ENCODE data around the gene USP37. TPM values are rescaled to one million over a fixed set of nuclear protein-coding genes. Genes with fewer than 3 reads are reported as not detected.

Gene USP37
- polyA plus RNA-seq, 3 donors = 2.7 to 4.9 (median 2.7) TPM

- no peak for TF ChIP-seq CTCF (IDR thresholded peaks at IDR 0.05)
- Histone ChIP-seq H3K27ac (ENCODE audit: low read depth in 1 of 2, low read length in 2 of 2) (no peak overlapping the region), H3K9ac (ENCODE audit: insufficient read depth, low read length, poor library complexity, severe bottlenecking) (no peak overlapping the region), H3K27me3 (ENCODE audit: control insufficient read depth in 2 of 2, insufficient read depth in 2 of 2, low read length in 2 of 2) (no peaks in the 10 kb centered on the region), H3K79me2 (ENCODE audit: insufficient read depth, low read length) (no peaks in the 10 kb centered on the region), H4K20me1 (ENCODE audit: insufficient read depth, low read length) (no peaks in the 10 kb centered on the region), H3K4me2 (replicated peaks; ENCODE audit: extremely low read depth, low read length, poor library complexity, severe bottlenecking) (no peak overlapping the region), H3K4me1 (ENCODE audit: control insufficient read depth in 1 of 2, insufficient read depth in 2 of 2, low read length in 2 of 2) (no peaks in the 10 kb centered on the region), H2AFZ (ENCODE audit: insufficient read depth, low read depth, low read length, poor library complexity, severe bottlenecking) (no peak overlapping the region), H3K4me3 (replicated peaks in 1 of 3; ENCODE audit: low read depth in 2 of 3, low read length in 3 of 3) (no peak overlapping the region), H3K36me3 (replicated peaks in 1 of 2; ENCODE audit: control insufficient read depth in 1 of 2, insufficient read depth in 2 of 2, low read length in 2 of 2) (peaks cover 23 to 82% of the 10 kb centered on the region in 2 donors), H3K9me3 (replicated peaks in 1 of 2; ENCODE audit: control insufficient read depth in 1 of 2, insufficient read depth in 1 of 2, low read length in 2 of 2) (peaks cover 6 to 12% of the 10 kb centered on the region in 2 donors)
- DNase-seq = no peak
- Mint-ChIP-seq H3K9me3 (peaks cover 4 to 15% (median 8%) of the 10 kb centered on the region in 7 donors), H3K4me3 (no peak overlapping the region), H3K4me1 (no peaks in the 10 kb centered on the region), H3K27ac (no peak overlapping the region), H3K36me3 (peaks cover 57 to 74% of the 10 kb centered on the region in 2 donors), H3K27me3 (ENCODE audit: low read depth in 3 of 3) (peaks cover 0 to 2% (median 0%) of the 10 kb centered on the region in 3 donors)
- intact Hi-C loops (cut with micrococcal nuclease) = no loop called here
- no CpG with 5 or more reads among the region's 1 CpG for WGBS (ENCODE audit: insufficient coverage)
Observed at GRCh38 chr2:218523651-218524050, 44.5 kb downstream of the USP37 start.

GRCh38 chr2:218518876-218519275, 49.3 kb downstream of the USP37 start:
- Histone ChIP-seq H3K9me3 (replicated peaks in 1 of 2; ENCODE audit: control insufficient read depth in 1 of 2, insufficient read depth in 1 of 2, low read length in 2 of 2) (peaks cover 0 to 3% of the 10 kb centered on the region in 2 donors), H2AFZ (ENCODE audit: insufficient read depth, low read depth, low read length, poor library complexity, severe bottlenecking) (no peak overlapping the region), H3K9ac (ENCODE audit: insufficient read depth, low read length, poor library complexity, severe bottlenecking) (no peak overlapping the region), H3K27me3 (ENCODE audit: control insufficient read depth in 2 of 2, insufficient read depth in 2 of 2, low read length in 2 of 2) (no peaks in the 10 kb centered on the region), H3K36me3 (replicated peaks in 1 of 2; ENCODE audit: control insufficient read depth in 1 of 2, insufficient read depth in 2 of 2, low read length in 2 of 2) (peaks cover 13 to 46% of the 10 kb centered on the region in 2 donors), H3K4me3 (replicated peaks in 1 of 3; ENCODE audit: low read depth in 2 of 3, low read length in 3 of 3) (no peak overlapping the region), H3K79me2 (ENCODE audit: insufficient read depth, low read length) (peaks cover 3% of the 10 kb centered on the region), H3K4me1 (ENCODE audit: control insufficient read depth in 1 of 2, insufficient read depth in 2 of 2, low read length in 2 of 2) (no peaks in the 10 kb centered on the region), H3K27ac (ENCODE audit: low read depth in 1 of 2, low read length in 2 of 2) (no peak overlapping the region), H4K20me1 (ENCODE audit: insufficient read depth, low read length) (no peaks in the 10 kb centered on the region), H3K4me2 (replicated peaks; ENCODE audit: extremely low read depth, low read length, poor library complexity, severe bottlenecking) (no peak overlapping the region)
- H3K27me3 Mint-ChIP-seq (ENCODE audit: low read depth in 3 of 3) = no peaks in the 10 kb centered on the region
- H3K4me1 Mint-ChIP-seq = no peaks in the 10 kb centered on the region
- no peak overlapping the region for H3K4me3 Mint-ChIP-seq
- DNase-seq = no peak
- peaks cover 36 to 43% of the 10 kb centered on the region in 2 donors for H3K36me3 Mint-ChIP-seq
- no peak overlapping the region for H3K27ac Mint-ChIP-seq
- TF ChIP-seq CTCF (IDR thresholded peaks at IDR 0.05) = no peak
- peaks cover 0 to 4% (median 3%) of the 10 kb centered on the region in 7 donors for H3K9me3 Mint-ChIP-seq
- no CpG with 5 or more reads among the region's 1 CpG for WGBS (ENCODE audit: insufficient coverage)
- intact Hi-C loops (cut with micrococcal nuclease) = no loop called here
